Central memory CD8-positive, alpha-beta T cell (primary cell): ENCODE data around the gene SYNPO2.
"Not testable (repeated sequence)": the region's sequence is repeated elsewhere in the genome, so short reads cannot be mapped to it uniquely, and the experiment has no call there.

ENCODE experiments used
- ATAC-seq: fragments of 150-1000 bp; cut with Tn5 transposase; replicated peaks from 2 replicates; pipeline ENCODE4 v1.10.0; 2022; ENCODE audit warnings: mild to moderate bottlenecking, moderate FRiP score, moderate number of reproducible peaks; ENCODE audit not compliant: poor library complexity, severe bottlenecking; ENCODE audit errors: extremely low read depth
- DNase-seq, 2 donors: peaks; one replicate each; pipeline ENCODE4 v3.0.0; 2021; ENCODE audit warnings: low spot score in 2 of 2
- H3K27ac Mint-ChIP-seq: one replicate; pipeline ENCODE4 v1.8.0; 2022; ENCODE audit warnings: low read depth, mild to moderate bottlenecking, moderate library complexity, mixed read lengths
- H3K27me3 Mint-ChIP-seq: one replicate; pipeline ENCODE4 v1.8.0; 2022; ENCODE audit warnings: mixed read lengths
- H3K36me3 Mint-ChIP-seq: one replicate; pipeline ENCODE4 v1.8.0; 2022; ENCODE audit warnings: mild to moderate bottlenecking, moderate library complexity, mixed read lengths; ENCODE audit not compliant: insufficient read depth
- H3K4me1 Mint-ChIP-seq: one replicate; pipeline ENCODE4 v1.8.0; 2022; ENCODE audit warnings: mixed read lengths
- H3K4me3 Mint-ChIP-seq: one replicate; pipeline ENCODE4 v1.8.0; 2022; ENCODE audit warnings: mild to moderate bottlenecking, moderate library complexity, mixed read lengths
- H3K9me3 Mint-ChIP-seq: one replicate; pipeline ENCODE4 v1.8.0; 2022; ENCODE audit warnings: mixed read lengths

SYNPO2 gene

GRCh38 chr4:119057417-119057816 lies 168.8 kb downstream of the SYNPO2 start:
- H3K9me3 Mint-ChIP-seq = no peaks in the 10 kb centered on the region
- ATAC-seq (no peak), DNase-seq (no peak)
- H3K36me3 Mint-ChIP-seq = no peaks in the 10 kb centered on the region
- no peaks in the 10 kb centered on the region for H3K4me1 Mint-ChIP-seq
- peaks cover 11% of the 10 kb centered on the region for H3K27me3 Mint-ChIP-seq
- no peak overlapping the region for H3K4me3 Mint-ChIP-seq
- no peak overlapping the region for H3K27ac Mint-ChIP-seq

DNA sequence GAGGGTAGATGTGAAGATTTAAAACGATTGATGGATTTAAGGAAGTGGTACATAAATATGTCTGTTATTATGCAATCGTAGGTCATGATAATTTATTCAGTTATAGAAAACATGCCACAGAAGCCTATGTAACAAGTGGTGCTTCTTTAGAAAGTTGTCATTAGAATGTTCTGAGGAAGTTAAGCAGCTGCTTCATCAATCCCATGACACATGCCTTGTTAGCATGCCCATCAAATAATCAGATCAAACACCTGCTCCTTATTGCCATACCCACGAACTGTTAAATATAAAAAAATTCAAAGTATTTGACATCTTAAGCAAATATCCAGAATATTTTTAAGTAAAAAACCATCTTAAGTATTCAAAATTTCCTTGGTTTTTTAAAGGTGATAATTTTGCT lies 170.6 kb downstream of the SYNPO2 start:
- no peaks in the 10 kb centered on the region for H3K4me1 Mint-ChIP-seq
- DNase-seq = no peak
- no peak for ATAC-seq
- H3K9me3 Mint-ChIP-seq = no peaks in the 10 kb centered on the region
- no peak overlapping the region for H3K27ac Mint-ChIP-seq
- peaks cover 9% of the 10 kb centered on the region for H3K27me3 Mint-ChIP-seq
- H3K36me3 Mint-ChIP-seq = no peaks in the 10 kb centered on the region
- no peak overlapping the region for H3K4me3 Mint-ChIP-seq

DNA sequence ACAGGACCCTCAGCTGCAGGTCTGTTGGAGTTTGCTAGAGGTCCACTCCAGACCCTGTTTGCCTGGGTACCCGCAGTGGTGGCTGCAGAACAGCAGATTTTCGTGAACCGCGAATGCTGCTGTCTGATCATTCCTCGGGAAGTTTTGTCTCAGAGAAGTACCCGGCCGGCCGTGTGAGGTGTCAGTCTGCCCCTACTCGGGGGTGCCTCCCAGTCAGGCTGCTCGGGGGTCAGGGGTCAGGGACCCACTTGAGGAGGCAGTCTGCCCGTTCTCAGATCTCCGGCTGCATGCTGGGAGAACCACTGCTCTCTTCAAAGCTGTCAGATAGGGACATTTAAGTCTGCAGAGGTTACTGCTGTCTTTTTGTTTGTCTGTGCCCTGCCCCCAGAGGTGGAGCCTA lies 178.5 kb downstream of the SYNPO2 start:
- not testable (repeated sequence) for H3K4me3 Mint-ChIP-seq, H3K9me3 Mint-ChIP-seq, DNase-seq, H3K27ac Mint-ChIP-seq, H3K36me3 Mint-ChIP-seq, H3K4me1 Mint-ChIP-seq, ATAC-seq
- peaks cover 70% of the 10 kb centered on the region for H3K27me3 Mint-ChIP-seq

- ATAC-seq, H3K27ac Mint-ChIP-seq, H3K4me1 Mint-ChIP-seq, H3K36me3 Mint-ChIP-seq, H3K4me3 Mint-ChIP-seq, DNase-seq, H3K9me3 Mint-ChIP-seq: not testable (repeated sequence)
- H3K27me3 Mint-ChIP-seq = peaks cover 75% of the 10 kb centered on the region
Measured at GRCh38 chr4:119067670-119068360, 179.2 kb downstream of the SYNPO2 start.

DNA sequence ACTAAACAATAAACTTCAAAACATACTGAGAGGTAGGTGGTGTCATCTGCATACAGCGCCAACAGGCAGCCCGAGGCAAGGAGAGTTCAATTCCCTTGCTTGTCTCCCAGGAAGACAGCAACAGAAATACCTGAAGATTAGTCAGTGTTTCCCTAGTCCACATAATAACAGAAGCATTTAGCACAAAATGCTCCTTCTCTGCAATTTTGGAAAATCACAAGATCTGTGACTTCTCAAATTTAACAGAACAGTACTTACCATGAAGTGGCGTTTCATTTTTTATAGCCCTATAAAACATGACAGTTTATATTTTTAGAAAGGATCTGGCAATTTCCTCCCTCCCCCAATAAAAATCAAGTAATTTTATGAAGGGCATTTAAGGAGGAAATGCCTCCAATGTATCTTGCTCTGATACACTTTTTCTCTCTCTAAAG lies 179.9 kb downstream of the SYNPO2 start:
- ATAC-seq = no peak
- Mint-ChIP-seq H3K4me1 (no peaks in the 10 kb centered on the region), H3K27ac (no peak overlapping the region), H3K9me3 (no peaks in the 10 kb centered on the region), H3K36me3 (no peaks in the 10 kb centered on the region), H3K4me3 (no peak overlapping the region), H3K27me3 (peaks cover 82% of the 10 kb centered on the region)
- DNase-seq = no peak

DNA sequence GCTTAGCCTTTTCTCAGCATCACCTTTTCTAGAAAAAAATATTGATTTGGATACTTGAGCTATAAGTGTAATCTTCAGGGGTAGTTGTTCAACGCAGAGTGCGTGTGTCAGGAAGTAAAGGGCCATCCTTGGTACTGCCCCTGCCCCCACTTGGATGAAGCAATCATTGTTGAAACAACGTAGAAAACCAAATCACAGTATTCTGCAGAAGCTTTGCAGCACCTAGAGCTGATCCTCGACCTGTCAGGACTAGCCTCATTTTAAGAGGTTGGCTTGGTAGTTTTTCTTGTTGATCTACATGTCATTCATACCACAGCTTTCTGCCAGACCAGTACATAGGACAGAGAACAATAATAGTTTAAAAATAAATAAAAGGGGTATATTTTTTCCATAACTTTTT lies 181.6 kb downstream of the SYNPO2 start:
- Mint-ChIP-seq H3K27me3 (peaks cover 70% of the 10 kb centered on the region), H3K4me1 (no peaks in the 10 kb centered on the region), H3K4me3 (no peak overlapping the region), H3K9me3 (no peaks in the 10 kb centered on the region), H3K27ac (no peak overlapping the region), H3K36me3 (no peaks in the 10 kb centered on the region)
- ATAC-seq = no peak
- no peak for DNase-seq

DNA sequence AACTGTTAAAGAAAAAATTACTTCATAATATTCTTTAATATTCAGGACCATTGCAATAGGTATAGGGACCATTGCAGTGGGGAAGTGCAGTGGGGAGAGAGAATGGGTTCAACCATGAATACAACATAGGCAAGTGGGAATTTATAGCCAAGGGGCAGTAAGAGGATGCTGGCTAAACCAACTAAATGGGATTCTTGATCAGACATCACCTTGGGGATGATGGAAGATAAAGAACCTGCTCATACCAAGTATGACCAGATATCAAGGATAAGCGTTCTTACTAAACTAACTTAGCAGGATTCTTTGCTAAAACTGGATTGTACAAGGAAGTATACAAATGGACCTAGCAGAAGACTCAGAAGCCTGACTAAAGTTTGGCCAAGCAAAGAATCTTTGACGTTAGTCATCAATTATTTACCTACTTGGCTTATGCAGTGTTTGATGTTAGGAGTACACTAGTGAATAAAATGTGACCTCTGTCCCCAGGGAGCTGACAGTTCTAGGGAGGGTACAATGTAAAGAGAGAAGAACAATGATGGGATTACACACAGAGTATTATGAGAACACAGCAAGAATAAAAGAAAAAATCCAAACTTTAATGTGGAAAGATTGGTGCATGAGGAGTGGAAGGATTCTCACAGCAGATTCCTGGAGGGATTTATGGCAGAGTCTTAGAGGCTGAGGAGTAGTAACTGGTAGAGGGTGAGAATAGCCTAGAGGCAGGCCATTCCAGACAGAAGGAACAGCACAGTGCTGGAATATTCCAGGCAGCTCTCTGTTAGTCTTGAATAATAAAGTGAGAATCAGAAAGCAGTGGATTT lies 192.3 kb downstream of the SYNPO2 start:
- ATAC-seq (no peak), DNase-seq (no peak)
- H3K36me3 Mint-ChIP-seq = no peaks in the 10 kb centered on the region
- H3K4me3 Mint-ChIP-seq = no peak overlapping the region
- no peaks in the 10 kb centered on the region for H3K4me1 Mint-ChIP-seq
- no peaks in the 10 kb centered on the region for H3K9me3 Mint-ChIP-seq
- H3K27ac Mint-ChIP-seq = no peak overlapping the region
- peaks cover 20% of the 10 kb centered on the region for H3K27me3 Mint-ChIP-seq

- H3K4me1 Mint-ChIP-seq = no peaks in the 10 kb centered on the region
- H3K36me3 Mint-ChIP-seq = no peaks in the 10 kb centered on the region
- ATAC-seq = no peak
Measured at GRCh38 chr4:119081542-119081859, 192.8 kb downstream of the SYNPO2 start.

DNA sequence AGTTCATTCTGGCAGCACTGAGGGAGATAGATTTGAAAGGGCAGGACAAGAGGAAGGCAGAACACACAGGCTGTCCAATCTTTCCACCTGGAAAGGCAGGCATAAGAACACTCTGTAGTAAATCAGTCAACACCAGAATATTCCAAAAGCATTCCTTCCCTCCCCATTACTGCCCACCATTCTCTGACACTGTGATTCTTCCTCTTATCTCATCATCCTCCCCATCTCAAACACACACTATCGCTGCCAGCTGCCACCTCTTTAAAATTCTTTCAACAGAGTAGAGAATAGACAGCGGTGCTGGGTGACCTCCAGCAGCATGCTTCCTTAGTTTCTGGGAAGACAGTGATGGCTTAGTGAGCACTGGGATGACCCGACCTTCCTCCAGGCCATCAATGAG lies 193.3 kb downstream of the SYNPO2 start:
- H3K4me1 Mint-ChIP-seq = no peaks in the 10 kb centered on the region
- H3K4me3 Mint-ChIP-seq = no peak overlapping the region
- no peak overlapping the region for H3K27ac Mint-ChIP-seq
- no peaks in the 10 kb centered on the region for H3K9me3 Mint-ChIP-seq
- no peak for DNase-seq
- no peaks in the 10 kb centered on the region for H3K36me3 Mint-ChIP-seq
- peaks cover 12% of the 10 kb centered on the region for H3K27me3 Mint-ChIP-seq
- ATAC-seq = no peak

More at GRCh38 chr4:119081542-119081859, 192.8 kb downstream of the SYNPO2 start:
- H3K4me3 Mint-ChIP-seq = no peak overlapping the region
- no peak for DNase-seq
- no peak overlapping the region for H3K27ac Mint-ChIP-seq
- peaks cover 16% of the 10 kb centered on the region for H3K27me3 Mint-ChIP-seq
- no peaks in the 10 kb centered on the region for H3K9me3 Mint-ChIP-seq

DNA sequence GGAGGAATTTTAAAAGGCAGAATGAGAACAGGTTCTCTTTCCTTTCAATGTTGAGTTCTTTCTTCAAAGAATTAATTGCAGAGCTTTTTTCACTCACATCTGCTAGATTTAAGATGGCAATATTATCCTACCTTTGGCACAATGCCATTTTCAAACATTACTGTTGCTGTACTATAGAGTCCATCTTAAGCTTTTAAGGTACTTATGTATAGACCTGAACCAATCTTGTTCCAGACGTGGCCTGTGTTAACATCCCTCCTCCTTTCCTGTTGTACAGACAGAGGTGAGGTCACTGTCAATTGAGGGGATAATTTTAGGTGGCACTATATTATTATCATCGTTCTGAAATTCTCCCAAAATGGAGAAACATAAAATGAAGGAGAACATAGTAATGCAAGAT lies 194.0 kb downstream of the SYNPO2 start:
- no peaks in the 10 kb centered on the region for H3K9me3 Mint-ChIP-seq
- DNase-seq (no peak), ATAC-seq (no peak)
- no peaks in the 10 kb centered on the region for H3K4me1 Mint-ChIP-seq
- no peaks in the 10 kb centered on the region for H3K36me3 Mint-ChIP-seq
- H3K4me3 Mint-ChIP-seq = no peak overlapping the region
- H3K27me3 Mint-ChIP-seq = peaks cover 12% of the 10 kb centered on the region
- H3K27ac Mint-ChIP-seq = no peak overlapping the region

- Mint-ChIP-seq H3K9me3 (no peaks in the 10 kb centered on the region), H3K27me3 (peaks cover 12% of the 10 kb centered on the region), H3K4me3 (no peak overlapping the region), H3K36me3 (no peaks in the 10 kb centered on the region), H3K27ac (no peak overlapping the region), H3K4me1 (no peaks in the 10 kb centered on the region)
- DNase-seq = no peak
- ATAC-seq = no peak
Measured at GRCh38 chr4:119084513-119084912, 195.9 kb downstream of the SYNPO2 start.

GRCh38 chr4:119087121-119087520 lies 198.5 kb downstream of the SYNPO2 start:
- H3K27me3 Mint-ChIP-seq = no peaks in the 10 kb centered on the region
- H3K9me3 Mint-ChIP-seq = no peaks in the 10 kb centered on the region
- H3K4me1 Mint-ChIP-seq = no peaks in the 10 kb centered on the region
- H3K27ac Mint-ChIP-seq = no peak overlapping the region
- DNase-seq (no peak), ATAC-seq (no peak)
- no peaks in the 10 kb centered on the region for H3K36me3 Mint-ChIP-seq
- no peak overlapping the region for H3K4me3 Mint-ChIP-seq

DNA sequence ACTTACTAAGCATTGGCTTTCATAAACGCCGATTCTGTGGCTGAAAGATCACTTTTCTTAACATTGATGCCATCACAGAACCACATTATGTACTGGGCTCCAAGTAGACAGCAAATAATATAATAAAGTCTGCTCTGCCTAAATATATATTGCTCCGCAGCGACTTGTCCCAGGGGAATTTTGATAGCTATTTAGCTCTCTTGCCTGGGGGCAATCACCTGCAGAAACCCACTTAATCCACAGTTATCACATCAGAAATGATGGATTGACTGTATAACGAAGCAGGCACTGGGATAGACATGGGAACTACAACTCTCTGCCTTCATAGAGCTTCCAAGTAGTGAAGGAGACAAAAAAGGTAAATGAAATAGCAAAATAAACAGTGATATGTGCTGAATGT lies 199.0 kb downstream of the SYNPO2 start:
- ATAC-seq (no peak), DNase-seq (no peak)
- no peaks in the 10 kb centered on the region for H3K4me1 Mint-ChIP-seq
- no peaks in the 10 kb centered on the region for H3K36me3 Mint-ChIP-seq
- H3K4me3 Mint-ChIP-seq = no peak overlapping the region
- H3K9me3 Mint-ChIP-seq = no peaks in the 10 kb centered on the region
- H3K27ac Mint-ChIP-seq = no peak overlapping the region
- H3K27me3 Mint-ChIP-seq = no peaks in the 10 kb centered on the region
